Measurements from ENCODE around the gene CDH9. TPM values are rescaled to one million over a fixed set of nuclear protein-coding genes. Genes with fewer than 3 reads are reported as not detected.
"Not testable (repeated sequence)": the region's sequence is repeated elsewhere in the genome, so short reads cannot be mapped to it uniquely, and the experiment has no call there.

CDH9 gene
- total RNA-seq, 1 donor from 2014 or later: 0.68 TPM

GRCh38 chr5:26868504-26868903, 169.9 kb downstream of the CDH9 start:
- H3K27me3 Mint-ChIP-seq: no peaks in the 10 kb centered on the region
- no peaks in the 10 kb centered on the region for H3K9me3 Mint-ChIP-seq
- DNase-seq (ENCODE audit: extremely low spot score, unreplicated experiment): no peak
- no peak for TF ChIP-seq CTCF (conservative IDR thresholded peaks at IDR 0.05)
- H3K4me1 Mint-ChIP-seq (ENCODE audit: unreplicated experiment): no peaks in the 10 kb centered on the region
- H3K27ac Mint-ChIP-seq: no peak overlapping the region
- H3K36me3 Mint-ChIP-seq: no peaks in the 10 kb centered on the region
- H3K4me3 Mint-ChIP-seq: no peak overlapping the region

- no peak for DNase-seq (ENCODE audit: extremely low spot score, unreplicated experiment)
- Mint-ChIP-seq H3K36me3 (no peaks in the 10 kb centered on the region), H3K9me3 (no peaks in the 10 kb centered on the region), H3K27ac (no peak overlapping the region), H3K4me3 (no peak overlapping the region), H3K4me1 (ENCODE audit: unreplicated experiment) (no peaks in the 10 kb centered on the region), H3K27me3 (no peaks in the 10 kb centered on the region)
- TF ChIP-seq CTCF (conservative IDR thresholded peaks at IDR 0.05): no peak
These were observed 174.3 kb downstream of the CDH9 start for GRCh38 chr5:26864061-26864460.

GRCh38 chr5:26856238-26856637, 182.1 kb downstream of the CDH9 start:
- H3K9me3 Mint-ChIP-seq: peaks cover 4% of the 10 kb centered on the region
- TF ChIP-seq CTCF (conservative IDR thresholded peaks at IDR 0.05): no peak
- H3K4me3 Mint-ChIP-seq: no peak overlapping the region
- DNase-seq (ENCODE audit: extremely low spot score, unreplicated experiment): no peak
- no peaks in the 10 kb centered on the region for H3K27me3 Mint-ChIP-seq
- H3K27ac Mint-ChIP-seq: no peak overlapping the region
- H3K36me3 Mint-ChIP-seq: no peaks in the 10 kb centered on the region
- no peaks in the 10 kb centered on the region for H3K4me1 Mint-ChIP-seq (ENCODE audit: unreplicated experiment)

GRCh38 chr5:26852450-26852849, 185.9 kb downstream of the CDH9 start:
- H3K9me3 Mint-ChIP-seq, H3K36me3 Mint-ChIP-seq: not testable (repeated sequence)

GRCh38 chr5:26847041-26847736, 191.2 kb downstream of the CDH9 start:
- Mint-ChIP-seq H3K4me1 (ENCODE audit: unreplicated experiment) (peaks cover 8% of the 10 kb centered on the region), H3K27ac (no peak overlapping the region), H3K36me3 (no peaks in the 10 kb centered on the region), H3K4me3 (no peak overlapping the region), H3K27me3 (no peaks in the 10 kb centered on the region), H3K9me3 (no peaks in the 10 kb centered on the region)
- no peak for TF ChIP-seq CTCF (conservative IDR thresholded peaks at IDR 0.05)
- DNase-seq (ENCODE audit: extremely low spot score, unreplicated experiment): no peak

More at GRCh38 chr5:26852450-26852849, 185.9 kb downstream of the CDH9 start:
- not testable (repeated sequence) for H3K4me3 Mint-ChIP-seq; H3K27ac Mint-ChIP-seq; H3K27me3 Mint-ChIP-seq; H3K4me1 Mint-ChIP-seq (ENCODE audit: unreplicated experiment); DNase-seq (ENCODE audit: extremely low spot score, unreplicated experiment)

- H3K27me3 Mint-ChIP-seq: no peaks in the 10 kb centered on the region
- no peak overlapping the region for H3K27ac Mint-ChIP-seq
- TF ChIP-seq CTCF (conservative IDR thresholded peaks at IDR 0.05): no peak
- peaks cover 8% of the 10 kb centered on the region for H3K4me1 Mint-ChIP-seq (ENCODE audit: unreplicated experiment)
- no peak overlapping the region for H3K4me3 Mint-ChIP-seq
- H3K9me3 Mint-ChIP-seq: no peaks in the 10 kb centered on the region
- H3K36me3 Mint-ChIP-seq: no peaks in the 10 kb centered on the region
- no peak for DNase-seq (ENCODE audit: extremely low spot score, unreplicated experiment)
These were observed 194.7 kb downstream of the CDH9 start for GRCh38 chr5:26843677-26844076.
